Activated naive CD4-positive, alpha-beta T cell treated with anti-CD3 and anti-CD28 coated beads, Interleukin-2, amount 50 U/mL, for 72 hours (primary cell): ENCODE data around the gene FGGY. TPM values are rescaled to one million over a fixed set of nuclear protein-coding genes. Genes with fewer than 3 reads are reported as not detected.

ENCODE experiments used
- ATAC-seq, 2 donors: fragments of 150-1000 bp; cut with Tn5 transposase; 2 replicates each; pipeline ENCODE4 v1.10.0; 2021; ENCODE audit warnings: mild to moderate bottlenecking in 2 of 2, moderate library complexity in 2 of 2
- DNase-seq, 2 donors: peaks; one replicate each; pipeline ENCODE4 v3.0.0; 2021 to 2022; ENCODE audit warnings: low spot score in 2 of 2
- H3K27ac Mint-ChIP-seq, 2 donors: one replicate each; pipeline ENCODE4 v1.8.0; 2022; ENCODE audit warnings: mild to moderate bottlenecking in 2 of 2, mixed read lengths in 2 of 2
- H3K36me3 Mint-ChIP-seq, 2 donors: one replicate each; pipeline ENCODE4 v1.8.0; 2022; ENCODE audit warnings: mixed read lengths in 2 of 2
- H3K9me3 Mint-ChIP-seq, 2 donors: one replicate each; pipeline ENCODE4 v1.8.0; 2022; ENCODE audit warnings: mixed read lengths in 2 of 2
- total RNA-seq, 2 donors: library from RNA; stranded (reverse); gene quantifications; one replicate each; pipeline ENCODE4 v1.2.3, GENCODE V29; 2022

Gene FGGY
- total RNA-seq, 2 donors from 2014 or later = 15.0 to 17.0 TPM

GRCh38 chr1:59354709-59355337 is 57.9 kb downstream of the FGGY start:
- H3K36me3 Mint-ChIP-seq = no peaks in the 10 kb centered on the region
- H3K9me3 Mint-ChIP-seq = no peaks in the 10 kb centered on the region
- no peak for DNase-seq
- peak; percentile 39 to 59 for ATAC-seq
- H3K27ac Mint-ChIP-seq = peak overlapping the region in 1 of 2 donors; percentile 33

- ATAC-seq (peak; percentile 69 to 83), DNase-seq (no peak)
- H3K27ac Mint-ChIP-seq = no peak overlapping the region
- no peaks in the 10 kb centered on the region for H3K36me3 Mint-ChIP-seq
- no peaks in the 10 kb centered on the region for H3K9me3 Mint-ChIP-seq
Measured at GRCh38 chr1:59355361-59355760, 58.5 kb downstream of the FGGY start.

- H3K36me3 Mint-ChIP-seq = no peaks in the 10 kb centered on the region
- H3K27ac Mint-ChIP-seq = peak overlapping the region in 1 of 2 donors; percentile 50
- no peak for ATAC-seq
- no peaks in the 10 kb centered on the region for H3K9me3 Mint-ChIP-seq
- no peak for DNase-seq
Measured at GRCh38 chr1:59356627-59357026, 59.7 kb downstream of the FGGY start.

- H3K36me3 Mint-ChIP-seq = peaks cover 0 to 6% of the 10 kb centered on the region in 2 donors
- ATAC-seq (no peak), DNase-seq (no peak)
- no peaks in the 10 kb centered on the region for H3K9me3 Mint-ChIP-seq
- no peak overlapping the region for H3K27ac Mint-ChIP-seq
Measured at GRCh38 chr1:59357645-59358320, 60.9 kb downstream of the FGGY start.

- Mint-ChIP-seq H3K9me3 (no peaks in the 10 kb centered on the region), H3K27ac (no peak overlapping the region), H3K36me3 (peaks cover 0 to 6% of the 10 kb centered on the region in 2 donors)
- no peak for DNase-seq
- ATAC-seq = no peak
Measured at GRCh38 chr1:59359325-59359724, 62.4 kb downstream of the FGGY start.

GRCh38 chr1:59360170-59360569 is 63.3 kb downstream of the FGGY start:
- DNase-seq (no peak), ATAC-seq (no peak)
- peaks cover 0 to 6% of the 10 kb centered on the region in 2 donors for H3K36me3 Mint-ChIP-seq
- no peaks in the 10 kb centered on the region for H3K9me3 Mint-ChIP-seq
- no peak overlapping the region for H3K27ac Mint-ChIP-seq

GRCh38 chr1:59360729-59361128 is 63.8 kb downstream of the FGGY start:
- no peaks in the 10 kb centered on the region for H3K9me3 Mint-ChIP-seq
- no peak for ATAC-seq
- no peak for DNase-seq
- peaks cover 0 to 6% of the 10 kb centered on the region in 2 donors for H3K36me3 Mint-ChIP-seq
- H3K27ac Mint-ChIP-seq = no peak overlapping the region

- ATAC-seq = no peak
- no peaks in the 10 kb centered on the region for H3K9me3 Mint-ChIP-seq
- peaks cover 0 to 6% of the 10 kb centered on the region in 2 donors for H3K36me3 Mint-ChIP-seq
- no peak overlapping the region for H3K27ac Mint-ChIP-seq
- DNase-seq = no peak
Measured at GRCh38 chr1:59361766-59362165, 64.9 kb downstream of the FGGY start.

GRCh38 chr1:59364037-59364436 is 67.1 kb downstream of the FGGY start:
- H3K9me3 Mint-ChIP-seq = peaks cover 0 to 4% of the 10 kb centered on the region in 2 donors
- no peak for DNase-seq
- no peak for ATAC-seq
- no peak overlapping the region for H3K27ac Mint-ChIP-seq
- H3K36me3 Mint-ChIP-seq = peaks cover 6 to 12% of the 10 kb centered on the region in 2 donors

- DNase-seq (no peak), ATAC-seq (no peak)
- H3K9me3 Mint-ChIP-seq = peaks cover 4 to 7% of the 10 kb centered on the region in 2 donors
- H3K27ac Mint-ChIP-seq = no peak overlapping the region
- H3K36me3 Mint-ChIP-seq = peaks cover 11 to 18% of the 10 kb centered on the region in 2 donors
Measured at GRCh38 chr1:59366346-59366745, 69.5 kb downstream of the FGGY start.

GRCh38 chr1:59367301-59368007 is 70.6 kb downstream of the FGGY start:
- H3K27ac Mint-ChIP-seq = no peak overlapping the region
- H3K36me3 Mint-ChIP-seq = peaks cover 11 to 12% of the 10 kb centered on the region in 2 donors
- ATAC-seq (no peak), DNase-seq (no peak)
- H3K9me3 Mint-ChIP-seq = peaks cover 4 to 7% of the 10 kb centered on the region in 2 donors

- H3K27ac Mint-ChIP-seq = no peak overlapping the region
- ATAC-seq (no peak), DNase-seq (no peak)
- peaks cover 11 to 12% of the 10 kb centered on the region in 2 donors for H3K36me3 Mint-ChIP-seq
- peaks cover 4 to 7% of the 10 kb centered on the region in 2 donors for H3K9me3 Mint-ChIP-seq
Measured at GRCh38 chr1:59368008-59368670, 71.2 kb downstream of the FGGY start.

- Mint-ChIP-seq H3K27ac (no peak overlapping the region), H3K9me3 (peaks cover 0 to 15% of the 10 kb centered on the region in 2 donors), H3K36me3 (peaks cover 8 to 32% of the 10 kb centered on the region in 2 donors)
- ATAC-seq (no peak), DNase-seq (no peak)
Measured at GRCh38 chr1:59375321-59376220, 78.7 kb downstream of the FGGY start.

- H3K36me3 Mint-ChIP-seq = peaks cover 8 to 39% of the 10 kb centered on the region in 2 donors
- H3K27ac Mint-ChIP-seq = peak overlapping the region in 1 of 2 donors; percentile 88
- DNase-seq (no peak), ATAC-seq (peak; percentile 81 to 85)
- H3K9me3 Mint-ChIP-seq = peaks cover 0 to 15% of the 10 kb centered on the region in 2 donors
Measured at GRCh38 chr1:59377350-59377904, 80.5 kb downstream of the FGGY start.

- H3K36me3 Mint-ChIP-seq = peaks cover 8 to 39% of the 10 kb centered on the region in 2 donors
- no peak for ATAC-seq
- peaks cover 0 to 15% of the 10 kb centered on the region in 2 donors for H3K9me3 Mint-ChIP-seq
- H3K27ac Mint-ChIP-seq = no peak overlapping the region
- DNase-seq = no peak
Measured at GRCh38 chr1:59378621-59379370, 81.9 kb downstream of the FGGY start.
